ENCODE data around the gene YOD1.

YOD1 gene

DNA sequence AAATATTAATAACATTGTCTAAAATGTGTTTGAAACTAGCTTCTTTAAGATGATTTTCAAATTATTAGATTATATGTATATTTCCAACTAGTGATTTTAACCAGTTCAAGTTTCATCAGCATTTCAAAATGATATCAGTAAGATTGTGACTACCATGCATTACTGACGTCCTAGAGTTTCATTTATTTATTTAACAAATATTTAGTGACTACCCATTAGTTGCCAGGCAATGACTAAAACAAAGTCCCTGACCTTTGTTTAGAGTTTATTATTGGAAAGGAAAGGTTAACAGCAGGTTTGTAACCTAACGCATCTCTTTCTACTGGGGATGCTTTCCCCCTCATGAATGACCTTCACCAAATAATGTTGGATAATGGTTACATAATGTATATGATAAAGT is 30.1 kb upstream of the YOD1 start:
- Histone ChIP-seq H3K4me1 (no peaks in the 10 kb centered on the region), H3K9me3 (no peaks in the 10 kb centered on the region), H3K36me3 (no peaks in the 10 kb centered on the region), H3K27me3 (peaks cover 54% of the 10 kb centered on the region), H3K4me3 (ENCODE audit: low read depth, low read length) (no peak overlapping the region)
- no peak for DNase-seq
- TF ChIP-seq, protein P1, sequence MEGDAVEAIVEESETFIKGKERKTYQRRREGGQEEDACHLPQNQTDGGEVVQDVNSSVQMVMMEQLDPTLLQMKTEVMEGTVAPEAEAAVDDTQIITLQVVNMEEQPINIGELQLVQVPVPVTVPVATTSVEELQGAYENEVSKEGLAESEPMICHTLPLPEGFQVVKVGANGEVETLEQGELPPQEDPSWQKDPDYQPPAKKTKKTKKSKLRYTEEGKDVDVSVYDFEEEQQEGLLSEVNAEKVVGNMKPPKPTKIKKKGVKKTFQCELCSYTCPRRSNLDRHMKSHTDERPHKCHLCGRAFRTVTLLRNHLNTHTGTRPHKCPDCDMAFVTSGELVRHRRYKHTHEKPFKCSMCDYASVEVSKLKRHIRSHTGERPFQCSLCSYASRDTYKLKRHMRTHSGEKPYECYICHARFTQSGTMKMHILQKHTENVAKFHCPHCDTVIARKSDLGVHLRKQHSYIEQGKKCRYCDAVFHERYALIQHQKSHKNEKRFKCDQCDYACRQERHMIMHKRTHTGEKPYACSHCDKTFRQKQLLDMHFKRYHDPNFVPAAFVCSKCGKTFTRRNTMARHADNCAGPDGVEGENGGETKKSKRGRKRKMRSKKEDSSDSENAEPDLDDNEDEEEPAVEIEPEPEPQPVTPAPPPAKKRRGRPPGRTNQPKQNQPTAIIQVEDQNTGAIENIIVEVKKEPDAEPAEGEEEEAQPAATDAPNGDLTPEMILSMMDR (IDR thresholded peaks at IDR 0.05; ENCODE audit: low read depth, low read length) = no peak

DNA sequence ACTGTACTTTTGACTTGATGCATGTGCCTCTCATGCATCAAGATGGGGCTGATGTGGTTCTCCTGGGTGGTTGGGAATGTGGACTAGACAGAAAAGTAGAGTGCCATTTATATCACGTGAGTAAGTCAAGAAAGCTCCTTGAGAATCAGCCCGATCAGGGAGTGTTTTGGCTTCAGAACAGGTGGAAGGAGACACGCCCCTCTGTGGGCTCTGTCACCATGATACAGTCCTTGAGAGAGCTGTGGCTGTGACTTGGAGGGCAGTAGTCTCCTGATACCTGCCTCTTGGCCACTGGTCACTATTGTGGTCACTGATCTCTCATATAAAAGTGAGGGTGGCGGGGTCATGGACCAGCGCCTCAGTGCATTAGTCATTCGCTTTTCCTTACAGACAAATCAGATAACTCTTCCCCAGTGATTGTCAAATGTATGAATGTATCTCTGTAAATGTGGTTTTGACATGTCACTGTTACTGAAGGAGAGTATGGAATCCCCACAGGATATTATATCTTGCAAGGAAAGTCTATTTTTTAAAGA is 28.8 kb upstream of the YOD1 start:
- no peak for DNase-seq
- H3K4me3 ChIP-seq (ENCODE audit: low read depth, low read length) = no peak overlapping the region
- H3K4me1 ChIP-seq = no peaks in the 10 kb centered on the region
- H3K27me3 ChIP-seq = peaks cover 62% of the 10 kb centered on the region
- no peaks in the 10 kb centered on the region for H3K9me3 ChIP-seq
- TF ChIP-seq, protein P1 (IDR thresholded peaks at IDR 0.05; ENCODE audit: low read depth, low read length) = no peak
- no peaks in the 10 kb centered on the region for H3K36me3 ChIP-seq

DNA sequence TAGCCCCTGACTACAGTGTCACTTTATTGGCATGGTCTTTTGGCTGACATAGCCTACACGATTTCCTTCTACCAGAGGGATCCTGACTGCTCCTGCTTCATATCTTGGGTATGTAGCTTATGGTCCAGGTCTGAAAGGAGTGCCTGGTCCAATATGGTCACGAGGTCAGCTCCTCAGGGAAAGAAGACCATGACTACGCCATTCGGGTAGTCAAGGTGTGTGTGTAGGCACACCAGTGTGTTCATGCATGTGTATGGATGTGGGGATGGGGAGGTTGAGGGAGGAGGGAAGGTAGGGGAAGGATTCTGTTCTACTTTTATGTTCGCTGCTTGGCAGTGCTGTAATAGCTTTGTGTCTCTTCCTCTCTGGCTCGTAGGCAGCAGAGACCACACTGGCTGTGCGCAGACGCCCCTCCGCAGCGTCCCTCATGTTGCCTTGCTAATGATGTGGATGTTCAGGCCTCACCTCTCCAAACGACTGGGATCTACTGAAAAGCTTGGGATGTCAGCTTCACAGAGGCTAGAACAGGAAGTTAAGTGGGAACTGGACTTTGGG is 27.6 kb upstream of the YOD1 start:
- Histone ChIP-seq H3K4me1 (no peaks in the 10 kb centered on the region), H3K9me3 (no peaks in the 10 kb centered on the region), H3K27me3 (peaks cover 63% of the 10 kb centered on the region), H3K4me3 (ENCODE audit: low read depth, low read length) (no peak overlapping the region), H3K36me3 (no peaks in the 10 kb centered on the region)
- no peak for DNase-seq
- TF ChIP-seq, protein P1 (IDR thresholded peaks at IDR 0.05; ENCODE audit: low read depth, low read length) = no peak

DNA sequence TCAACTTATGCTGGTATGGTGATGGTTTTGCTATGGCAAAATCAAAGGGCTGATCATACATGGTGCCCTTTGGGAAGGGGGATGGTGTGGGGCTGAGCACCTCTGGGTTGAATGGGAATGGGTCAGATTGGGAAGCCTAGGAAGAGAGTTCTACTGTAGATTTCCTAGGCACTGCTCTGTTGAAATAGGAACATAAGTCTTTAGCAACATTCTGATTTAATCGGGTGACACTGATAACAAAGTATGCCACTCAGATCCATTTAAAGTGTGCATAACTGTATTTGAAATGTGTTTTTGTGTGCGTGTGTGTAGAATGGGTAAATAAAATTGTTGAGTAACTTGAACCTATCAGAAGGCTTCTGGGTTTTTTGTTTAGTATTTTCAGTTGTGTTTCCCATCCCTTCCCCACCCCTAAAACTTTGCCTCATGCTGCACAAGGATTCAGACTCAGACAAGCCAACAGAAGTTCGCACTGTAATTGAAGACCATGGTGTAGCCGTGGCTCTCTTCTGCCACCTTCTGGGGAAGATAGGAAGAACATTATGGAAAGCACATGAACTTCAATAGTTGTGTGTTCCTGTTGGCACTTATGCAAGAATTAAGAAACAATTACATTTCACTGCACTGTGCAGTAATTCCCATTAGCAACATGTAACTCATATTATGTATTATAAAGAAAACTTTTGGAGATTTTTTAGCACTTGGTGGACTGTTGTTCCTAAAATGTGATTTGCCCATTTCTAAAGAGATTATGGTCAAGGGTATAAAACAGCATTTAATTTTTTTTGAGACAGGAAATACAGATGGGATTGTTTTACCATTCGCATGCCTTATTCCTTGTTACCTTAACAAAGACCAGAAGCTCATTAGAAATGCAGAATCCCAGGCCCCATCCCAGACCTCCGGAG is 26.7 kb upstream of the YOD1 start:
- no peaks in the 10 kb centered on the region for H3K36me3 ChIP-seq
- peaks cover 58% of the 10 kb centered on the region for H3K27me3 ChIP-seq
- H3K4me1 ChIP-seq = no peaks in the 10 kb centered on the region
- H3K4me3 ChIP-seq (ENCODE audit: low read depth, low read length) = no peak overlapping the region
- TF ChIP-seq, protein P1 (IDR thresholded peaks at IDR 0.05; ENCODE audit: low read depth, low read length) = peak; percentile 97
- DNase-seq = peak; percentile 59
- no peaks in the 10 kb centered on the region for H3K9me3 ChIP-seq

DNA sequence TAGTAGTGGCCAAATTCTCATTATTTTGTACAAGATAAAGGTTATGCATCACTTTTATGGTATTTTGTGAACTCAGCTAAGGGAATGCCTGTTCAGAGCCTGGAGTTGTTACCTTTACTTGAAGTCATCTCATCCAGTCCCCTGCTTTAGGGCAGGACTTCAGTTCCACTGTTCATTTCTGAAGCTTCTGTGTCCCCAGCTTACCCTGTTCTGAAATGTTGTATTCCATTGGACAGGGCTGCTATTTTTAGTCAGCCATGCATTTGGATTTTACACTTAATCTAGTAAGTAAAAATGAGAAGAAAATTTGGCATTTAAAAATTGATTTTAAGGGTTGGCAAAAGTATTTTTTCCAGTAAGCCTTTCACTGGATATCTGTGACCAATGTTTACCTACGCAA is 26.0 kb upstream of the YOD1 start:
- Histone ChIP-seq H3K4me1 (no peaks in the 10 kb centered on the region), H3K9me3 (no peaks in the 10 kb centered on the region), H3K27me3 (peaks cover 58% of the 10 kb centered on the region), H3K36me3 (no peaks in the 10 kb centered on the region), H3K4me3 (ENCODE audit: low read depth, low read length) (no peak overlapping the region)
- TF ChIP-seq, protein P1 (IDR thresholded peaks at IDR 0.05; ENCODE audit: low read depth, low read length) = no peak
- DNase-seq = no peak
